Tibial nerve (tissue), 4 donors: ENCODE data around the gene C4orf36.
A peak's percentile ranks its signal among the peaks of the same experiment; 100 is the strongest.

ENCODE experiments used
- EP300 ChIP-seq, 2 donors: sonication (generic); formaldehyde crosslinking; IDR thresholded peaks; one replicate each; pipeline ENCODE4 v1.6.1; 2017; ENCODE audit warnings: antibody characterized with exemption in 2 of 2, mild to moderate bottlenecking in 1 of 2
- POLR2A ChIP-seq, 2 donors: fragments of 450-650 bp; IDR thresholded peaks; one replicate each; pipeline ENCODE4 v1.6.1; 2017; ENCODE audit warnings: antibody characterized with exemption in 2 of 2, mild to moderate bottlenecking in 2 of 2, moderate library complexity in 2 of 2
- TF ChIP-seq, protein P1 (sequence below), 5 experiments: fragments of 200-600 bp in 3 of 5; fragments of 450-650 bp in 2 of 5; sonication (generic) in 3 of 5; IDR thresholded peaks; one replicate each; pipeline ENCODE4 v1.5.1; 2016 to 2019; ENCODE audit warnings: antibody characterized with exemption in 5 of 5, mild to moderate bottlenecking in 3 of 5, moderate library complexity in 2 of 5

DNA sequence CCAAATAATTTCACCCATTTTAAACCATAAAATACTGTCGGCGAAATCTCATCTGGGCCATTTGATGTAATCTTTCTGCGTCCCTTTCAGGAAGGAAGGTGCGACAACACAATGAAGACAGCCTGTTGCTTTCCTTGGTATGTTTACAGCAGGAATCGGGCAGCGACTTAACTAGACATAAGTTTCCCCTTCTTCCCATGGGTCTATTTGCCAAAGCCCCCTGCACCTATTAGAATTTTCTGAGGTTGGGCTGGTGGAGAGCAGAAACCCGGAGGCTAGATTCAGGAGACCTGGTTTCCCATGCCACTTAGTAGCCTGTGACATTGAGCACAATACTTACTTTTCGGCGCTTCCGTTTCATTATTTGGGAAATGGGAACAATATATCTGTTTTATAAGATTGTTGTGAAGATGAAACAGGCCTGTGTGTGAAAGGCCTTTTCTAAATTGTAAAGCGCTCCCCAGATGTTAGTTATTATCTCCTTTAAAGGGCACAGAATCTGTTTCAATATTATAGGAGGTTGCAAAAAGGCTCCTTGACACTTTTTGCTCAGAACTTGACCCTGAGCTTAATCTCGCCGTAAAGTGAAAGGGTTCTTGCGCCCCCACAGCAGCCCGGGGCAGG is 42.0 kb upstream of the C4orf36 start:
- TF ChIP-seq EP300 (IDR thresholded peaks at IDR 0.05) (peak in 1 of 2 donors; percentile 37), POLR2A (IDR thresholded peaks at IDR 0.05) (no peak)
- TF ChIP-seq, protein P1, sequence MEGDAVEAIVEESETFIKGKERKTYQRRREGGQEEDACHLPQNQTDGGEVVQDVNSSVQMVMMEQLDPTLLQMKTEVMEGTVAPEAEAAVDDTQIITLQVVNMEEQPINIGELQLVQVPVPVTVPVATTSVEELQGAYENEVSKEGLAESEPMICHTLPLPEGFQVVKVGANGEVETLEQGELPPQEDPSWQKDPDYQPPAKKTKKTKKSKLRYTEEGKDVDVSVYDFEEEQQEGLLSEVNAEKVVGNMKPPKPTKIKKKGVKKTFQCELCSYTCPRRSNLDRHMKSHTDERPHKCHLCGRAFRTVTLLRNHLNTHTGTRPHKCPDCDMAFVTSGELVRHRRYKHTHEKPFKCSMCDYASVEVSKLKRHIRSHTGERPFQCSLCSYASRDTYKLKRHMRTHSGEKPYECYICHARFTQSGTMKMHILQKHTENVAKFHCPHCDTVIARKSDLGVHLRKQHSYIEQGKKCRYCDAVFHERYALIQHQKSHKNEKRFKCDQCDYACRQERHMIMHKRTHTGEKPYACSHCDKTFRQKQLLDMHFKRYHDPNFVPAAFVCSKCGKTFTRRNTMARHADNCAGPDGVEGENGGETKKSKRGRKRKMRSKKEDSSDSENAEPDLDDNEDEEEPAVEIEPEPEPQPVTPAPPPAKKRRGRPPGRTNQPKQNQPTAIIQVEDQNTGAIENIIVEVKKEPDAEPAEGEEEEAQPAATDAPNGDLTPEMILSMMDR (IDR thresholded peaks at IDR 0.05) = no peak
